GM10248 (cell line): ENCODE results near the gene DBX2.
"Not testable (repeated sequence)": the region's sequence is repeated elsewhere in the genome, so short reads cannot be mapped to it uniquely, and the experiment has no call there.

Source experiments
- CTCF ChIA-PET: fragments of 300-600 bp; sonication (Branson Sonifier 250); formaldehyde crosslinking; extraction: SDS; loops from one replicate; lab custom pipeline; 2021; ENCODE audit warnings: antibody characterized with exemption; lab: Yijun Ruan, JAX
- POLR2A ChIA-PET: fragments of 350-650 bp; sonication (Branson Sonifier 250); formaldehyde crosslinking; extraction: SDS; loops from one replicate; lab custom pipeline; 2020; ENCODE audit warnings: antibody characterized with exemption; lab: Yijun Ruan, JAX
- DNase-seq: peaks from one replicate; pipeline ENCODE4 v3.0.0; 2012; ENCODE audit errors: extremely low spot score
- CTCF ChIP-seq: IDR thresholded peaks from 2 replicates; pipeline ENCODE4 v1.5.1; 2012; ENCODE audit warnings: mild to moderate bottlenecking, low read depth; ENCODE audit errors: extremely low read depth, missing control alignments, control extremely low read depth

Gene DBX2

GRCh38 chr12:45050751-45051571 lies at the start of gene DBX2:
Gene DBX2, minus strand, starts transcription at chr12:45051099. Its CDS starts 172 bp downstream, at chr12:45050927.
- CTCF ChIA-PET, result interaction anchor here (1.2 kb wide), 1 partner anchor 11 kb away, joined by 3 read pairs; no protein-coding TSS in a partner anchor
- POLR2A ChIA-PET, result no interaction called here
- TF ChIP-seq CTCF, result no peak
- DNase-seq, result no peak

- DNase-seq, result no peak
- no peak for TF ChIP-seq CTCF
- ChIA-PET CTCF (no interaction called here), POLR2A (no interaction called here)
Measured at GRCh38 chr12:45098766-45099165, 47.9 kb upstream of the DBX2 start.

DNA sequence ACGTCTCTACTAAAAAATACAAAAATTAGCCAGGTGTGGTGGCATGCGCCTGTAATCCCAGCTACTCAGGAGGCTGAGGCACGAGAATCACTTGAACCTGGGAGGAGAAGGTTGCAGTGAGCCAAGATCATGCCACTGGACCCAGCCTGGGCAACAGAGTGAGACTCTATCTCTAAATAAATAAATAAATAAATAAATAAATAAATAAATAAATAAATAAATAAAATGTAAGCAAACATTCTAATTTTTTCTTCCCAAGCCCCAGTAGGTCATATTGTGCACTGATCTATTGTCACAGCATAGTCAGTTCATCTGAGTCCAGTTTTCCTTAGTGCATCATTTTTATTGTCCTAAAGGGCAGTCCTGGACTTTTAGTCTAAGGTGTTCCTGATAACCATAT lies 44.5 kb upstream of the DBX2 start:
- POLR2A ChIA-PET, DNase-seq, CTCF ChIA-PET: not testable (repeated sequence)

DNA sequence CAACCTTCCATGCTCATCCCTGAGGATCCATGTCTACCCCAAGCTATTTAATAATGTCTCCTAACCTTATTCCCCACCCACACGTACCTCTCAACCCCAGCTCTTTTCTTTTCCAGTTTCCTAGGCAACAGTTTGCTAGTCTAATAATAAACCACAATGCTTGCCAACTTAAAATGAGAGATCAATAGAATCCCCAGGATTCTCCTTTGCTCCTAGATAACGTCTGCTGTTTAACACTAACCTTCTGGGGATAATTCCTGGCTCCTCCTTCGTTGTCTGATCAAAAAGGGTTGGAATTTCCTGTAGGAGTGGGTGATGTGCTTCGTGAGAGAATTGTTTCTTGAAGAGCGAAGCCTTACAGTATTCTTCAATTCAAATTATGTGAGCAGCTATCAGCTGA lies 42.2 kb upstream of the DBX2 start:
- TF ChIP-seq CTCF, result no peak
- CTCF ChIA-PET, result interaction anchor here (1.1 to 1.4 kb wide), 2 partner anchors 8 to 9 kb away, joined by 3 to 6 read pairs; no protein-coding TSS in a partner anchor
- POLR2A ChIA-PET, result no interaction called here
- DNase-seq, result no peak

DNA sequence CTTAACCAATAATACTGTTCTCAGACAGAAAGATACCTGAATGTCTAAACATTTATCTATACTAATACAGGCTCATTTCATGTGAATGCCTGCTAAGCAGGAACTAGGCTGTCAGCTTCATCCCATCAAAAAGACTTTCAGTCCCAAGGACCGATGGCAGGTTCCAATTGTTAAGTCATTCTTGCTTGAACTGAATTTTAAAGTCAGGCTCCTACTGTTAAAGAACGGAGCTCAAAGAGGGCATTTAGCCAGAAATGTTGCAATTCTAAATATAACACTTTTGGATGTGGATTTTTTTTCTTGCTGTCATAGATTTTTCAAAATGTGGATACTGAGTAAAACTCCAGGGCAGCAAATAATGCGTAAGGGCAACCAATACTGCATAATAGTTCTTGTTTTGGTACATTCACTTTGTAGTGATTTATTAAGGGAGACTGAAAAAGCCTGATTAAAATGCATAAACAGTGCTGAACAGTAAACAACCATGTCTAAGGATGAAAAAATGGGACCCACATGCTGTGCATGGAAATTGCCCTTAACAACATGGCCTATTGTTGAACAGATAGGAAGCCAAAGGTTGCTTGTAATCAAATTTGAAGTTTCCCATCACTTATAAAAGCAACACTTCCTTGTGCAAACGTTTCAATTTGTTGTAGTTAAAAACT lies 38.6 kb upstream of the DBX2 start:
- ChIA-PET POLR2A (no interaction called here), CTCF (no interaction called here)
- DNase-seq, result no peak
- TF ChIP-seq CTCF, result no peak

GRCh38 chr12:45088608-45089007 lies 37.7 kb upstream of the DBX2 start:
- no peak for TF ChIP-seq CTCF
- CTCF ChIA-PET, result interaction anchor here (0.8 to 1.2 kb wide), 2 partner anchors 13 to 27 kb away, joined by 3 read pairs; no protein-coding TSS in a partner anchor
- DNase-seq, result no peak
- POLR2A ChIA-PET, result no interaction called here

- CTCF ChIA-PET, DNase-seq, POLR2A ChIA-PET: not testable (repeated sequence)
Measured at GRCh38 chr12:45084248-45084647, 33.3 kb upstream of the DBX2 start.
